Amniotic epithelial cell (primary cell): Measurements from ENCODE around the gene ZFYVE28.
"Not testable (repeated sequence)": the region's sequence is repeated elsewhere in the genome, so short reads cannot be mapped to it uniquely, and the experiment has no call there.

ENCODE experiments used
- DNase-seq: peaks from one replicate; pipeline ENCODE4 v3.0.0-alpha.2; 2010; ENCODE audit warnings: low read depth

Gene ZFYVE28

GRCh38 chr4:2417765-2418649, at the start of gene ZFYVE28:
Gene ZFYVE28, minus strand, starts transcription at chr4:2418645. Its CDS starts 322 bp downstream, at chr4:2418323.
- DNase-seq: peak; percentile 17

GRCh38 chr4:2465544-2465943, 47.1 kb upstream of the ZFYVE28 start:
- not testable (repeated sequence) for DNase-seq

GRCh38 chr4:2465032-2465431, 46.6 kb upstream of the ZFYVE28 start:
- DNase-seq: no peak

GRCh38 chr4:2462992-2463762, 44.7 kb upstream of the ZFYVE28 start:
- DNase-seq: no peak

- peak; percentile 63 for DNase-seq
These were observed 44.0 kb upstream of the ZFYVE28 start for GRCh38 chr4:2462218-2462991.

GRCh38 chr4:2461246-2461960, 43.0 kb upstream of the ZFYVE28 start:
- no peak for DNase-seq

- no peak for DNase-seq
These were observed 41.3 kb upstream of the ZFYVE28 start for GRCh38 chr4:2459589-2460349.

GRCh38 chr4:2458546-2459491, 40.4 kb upstream of the ZFYVE28 start:
- DNase-seq: no peak

GRCh38 chr4:2457481-2458295, 39.2 kb upstream of the ZFYVE28 start:
- DNase-seq: no peak

- DNase-seq: no peak
These were observed 33.7 kb upstream of the ZFYVE28 start for GRCh38 chr4:2451821-2452785.

GRCh38 chr4:2451036-2451520, 32.6 kb upstream of the ZFYVE28 start:
- no peak for DNase-seq

GRCh38 chr4:2450394-2451035, 32.1 kb upstream of the ZFYVE28 start:
- DNase-seq: no peak

- no peak for DNase-seq
These were observed 31.3 kb upstream of the ZFYVE28 start for GRCh38 chr4:2449511-2450392.

GRCh38 chr4:2449051-2449450, 30.6 kb upstream of the ZFYVE28 start:
- no peak for DNase-seq

- no peak for DNase-seq
These were observed 30.1 kb upstream of the ZFYVE28 start for GRCh38 chr4:2448589-2448988.
